Measurements from ENCODE around the gene STRADA.

Gene STRADA

GRCh38 chr17:63700528-63701455, 40.8 kb downstream of the STRADA start:
- peak; percentile 69 to 93 for DNase-seq

GRCh38 chr17:63699638-63700527, 41.7 kb downstream of the STRADA start, which contains the start of gene LIMD2:
Gene LIMD2 (minus strand): TSS chr17:63700125. CDS start chr17:63699298, 827 bp downstream.
- peak; percentile 17 to 56 for DNase-seq

- peak; percentile 71 to 80 for DNase-seq
Measured at GRCh38 chr17:63698886-63699637, 42.5 kb downstream of the STRADA start.

GRCh38 chr17:63698381-63698885, 43.2 kb downstream of the STRADA start:
- peak in 1 of 2 donors; percentile 7 for DNase-seq

GRCh38 chr17:63697341-63698286, 44.0 kb downstream of the STRADA start:
- peak; percentile 80 to 86 for DNase-seq

- DNase-seq: peak; percentile 56 to 58
Measured at GRCh38 chr17:63696381-63696961, 45.1 kb downstream of the STRADA start.

GRCh38 chr17:63695889-63696288, 45.7 kb downstream of the STRADA start:
- no peak for DNase-seq

GRCh38 chr17:63694950-63695773, 46.4 kb downstream of the STRADA start:
- DNase-seq: peak in 1 of 2 donors; percentile 7

GRCh38 chr17:63694229-63694949, 47.2 kb downstream of the STRADA start:
- no peak for DNase-seq

GRCh38 chr17:63693411-63694113, 48.0 kb downstream of the STRADA start:
- no peak for DNase-seq

- DNase-seq: no peak
Measured at GRCh38 chr17:63692195-63692816, 49.3 kb downstream of the STRADA start.

- no peak for DNase-seq
Measured at GRCh38 chr17:63689479-63689878, 52.1 kb downstream of the STRADA start.

- DNase-seq: no peak
Measured at GRCh38 chr17:63688396-63689020, 53.1 kb downstream of the STRADA start.

- no peak for DNase-seq
Measured at GRCh38 chr17:63686138-63686685, 55.4 kb downstream of the STRADA start.

- DNase-seq: no peak
Measured at GRCh38 chr17:63685578-63685977, 56.0 kb downstream of the STRADA start.

GRCh38 chr17:63685041-63685440, 56.6 kb downstream of the STRADA start:
- DNase-seq: no peak

GRCh38 chr17:63682981-63683380, 58.6 kb downstream of the STRADA start:
- no peak for DNase-seq

Measured in inflammatory macrophage (primary cell).